ENCODE measurements around the gene RBM28. TPM values are rescaled to one million over a fixed set of nuclear protein-coding genes. Genes with fewer than 3 reads are reported as not detected.

The RBM28 gene
- total and polyA plus RNA-seq, 2 of the 8 experiments (the other 6 are each of a cell fraction or from before 2014, with no cell fraction given) = 12.8 to 65.3 TPM

DNA sequence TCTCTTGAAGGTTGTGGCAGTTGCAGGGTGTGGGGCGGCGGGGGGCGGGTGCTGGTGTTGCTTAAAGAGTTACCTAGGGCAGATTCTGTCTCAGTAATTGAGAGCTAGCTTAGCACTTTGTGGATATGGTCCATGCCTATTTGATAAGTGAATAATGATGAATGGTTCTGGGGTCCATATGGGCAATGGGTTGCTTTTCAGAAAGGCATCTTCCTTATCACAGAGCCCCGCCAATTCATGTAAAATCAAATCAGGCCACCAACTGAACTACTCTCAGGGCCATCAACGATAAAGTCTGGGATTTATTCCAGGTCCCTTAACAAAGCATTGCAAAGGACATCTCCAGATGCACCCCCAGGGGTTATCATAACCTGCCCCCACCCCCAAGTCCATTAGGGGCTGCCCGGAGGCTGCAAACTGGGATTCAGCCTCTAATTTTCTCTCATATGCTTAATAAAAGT lies 19.6 kb upstream of the RBM28 start (continued):
- TF ChIP-seq POLR2A (IDR thresholded peaks at IDR 0.05; ENCODE audit: control extremely low read depth in 1 of 2, low read depth in 2 of 2, low read length in 2 of 2) (no peak), RXRA (IDR thresholded peaks at IDR 0.05; ENCODE audit: insufficient read depth, low read depth, low read length) (no peak), SAP30 (IDR thresholded peaks at IDR 0.05; ENCODE audit: insufficient read depth, insufficient replicate concordance, low read length) (no peak), TAF7 (optimal IDR thresholded peaks at IDR 0.05; ENCODE audit: borderline replicate concordance, low read depth, low read length) (no peak), EGR1 (IDR thresholded peaks at IDR 0.05; ENCODE audit: borderline replicate concordance, low read depth, low read length) (no peak), NRF1 (IDR thresholded peaks at IDR 0.05; ENCODE audit: low read depth, low read length) (no peak)
- TF ChIP-seq, protein P1, sequence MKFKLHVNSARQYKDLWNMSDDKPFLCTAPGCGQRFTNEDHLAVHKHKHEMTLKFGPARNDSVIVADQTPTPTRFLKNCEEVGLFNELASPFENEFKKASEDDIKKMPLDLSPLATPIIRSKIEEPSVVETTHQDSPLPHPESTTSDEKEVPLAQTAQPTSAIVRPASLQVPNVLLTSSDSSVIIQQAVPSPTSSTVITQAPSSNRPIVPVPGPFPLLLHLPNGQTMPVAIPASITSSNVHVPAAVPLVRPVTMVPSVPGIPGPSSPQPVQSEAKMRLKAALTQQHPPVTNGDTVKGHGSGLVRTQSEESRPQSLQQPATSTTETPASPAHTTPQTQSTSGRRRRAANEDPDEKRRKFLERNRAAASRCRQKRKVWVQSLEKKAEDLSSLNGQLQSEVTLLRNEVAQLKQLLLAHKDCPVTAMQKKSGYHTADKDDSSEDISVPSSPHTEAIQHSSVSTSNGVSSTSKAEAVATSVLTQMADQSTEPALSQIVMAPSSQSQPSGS (IDR thresholded peaks at IDR 0.05; ENCODE audit: low read length) = no peak
